ENCODE data around the gene NR3C2.
A peak's percentile ranks its signal among the peaks of the same experiment; 100 is the strongest.
"Not testable (repeated sequence)": the region's sequence is repeated elsewhere in the genome, so short reads cannot be mapped to it uniquely, and the experiment has no call there.

NR3C2 gene

DNA sequence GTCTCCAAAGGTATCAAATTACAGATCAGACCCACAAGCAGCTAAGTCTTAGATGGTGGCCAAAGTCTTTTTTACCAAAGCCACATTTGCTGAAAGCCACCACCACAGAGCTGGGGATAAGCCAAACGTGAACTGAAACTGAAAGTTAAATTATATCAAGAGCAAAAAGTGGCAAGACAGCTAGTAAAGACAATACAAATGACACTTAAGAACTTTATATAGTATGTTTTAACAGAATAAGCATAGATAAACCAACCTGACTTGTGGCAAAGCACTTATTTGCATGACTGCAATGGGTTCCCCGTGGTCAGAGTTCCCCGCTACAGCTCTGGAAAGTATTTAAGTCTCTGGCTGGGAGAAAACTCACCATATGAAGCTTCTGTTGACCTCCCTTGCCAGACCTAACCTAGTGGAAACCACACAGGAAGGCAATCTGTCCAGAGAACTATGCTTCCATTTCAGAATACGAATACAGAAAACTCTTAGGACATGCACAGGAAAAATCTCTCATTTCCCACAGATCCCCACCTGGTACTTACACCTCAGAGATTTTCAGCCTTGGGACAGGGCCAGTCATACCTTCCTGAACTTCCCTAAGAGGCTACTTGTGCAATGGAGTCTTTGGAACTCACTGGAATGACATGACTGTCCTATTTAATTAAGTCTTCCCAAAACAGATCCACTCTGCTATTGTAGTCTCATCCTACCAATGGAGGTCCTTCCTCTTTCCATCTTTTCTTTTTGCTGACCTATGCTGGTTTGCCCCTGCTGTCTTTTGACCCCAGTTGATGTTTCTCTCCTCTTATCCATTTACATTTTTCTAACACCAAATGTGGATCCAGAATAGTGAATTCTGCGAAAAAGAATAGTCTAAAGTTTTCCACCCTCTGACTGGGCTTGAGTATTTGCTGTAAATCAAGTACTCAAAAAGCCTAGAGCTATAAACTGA lies 225.1 kb downstream of the NR3C2 start:
- peak; percentile 7 for DNase-seq (ENCODE audit: low read depth)

DNA sequence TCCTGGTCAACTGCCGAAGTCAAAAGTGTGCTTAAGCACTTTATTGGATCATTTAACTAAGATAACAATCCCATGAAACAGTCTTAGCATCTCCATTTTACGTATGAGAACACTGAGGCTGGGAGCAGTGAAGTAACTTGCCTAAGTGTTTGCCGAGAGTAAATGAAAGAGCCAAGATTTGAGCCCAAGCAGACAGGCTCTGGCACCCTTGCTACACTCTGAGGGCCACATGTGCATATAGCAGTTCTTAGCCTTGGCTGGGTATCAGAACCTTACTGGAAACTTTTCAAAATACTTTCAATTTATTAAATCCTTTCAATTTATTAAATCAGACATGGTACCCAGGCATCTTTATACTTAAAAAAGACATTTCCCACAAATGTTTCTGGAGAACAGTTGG lies 225.9 kb downstream of the NR3C2 start:
- DNase-seq (ENCODE audit: low read depth): no peak

DNA sequence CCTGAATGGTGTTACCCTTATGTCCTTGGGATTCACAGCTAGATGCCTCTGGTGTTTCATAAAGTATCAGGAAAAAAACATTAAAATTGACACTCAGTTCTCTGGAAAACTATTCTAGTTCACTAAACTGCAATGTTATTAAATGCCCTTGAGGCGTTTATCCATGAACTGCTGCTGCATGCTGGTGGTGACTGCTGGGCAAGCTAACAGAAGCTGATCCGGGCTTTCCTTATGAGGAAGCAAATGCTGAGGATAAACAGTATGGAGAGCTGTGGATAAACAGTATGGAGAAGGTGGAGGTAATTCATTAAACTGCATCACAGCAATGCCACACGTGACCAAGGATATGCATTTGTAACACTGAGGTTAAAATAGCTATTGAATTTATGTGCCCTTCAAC lies 227.0 kb downstream of the NR3C2 start:
- DNase-seq (ENCODE audit: low read depth): peak; percentile 8

DNA sequence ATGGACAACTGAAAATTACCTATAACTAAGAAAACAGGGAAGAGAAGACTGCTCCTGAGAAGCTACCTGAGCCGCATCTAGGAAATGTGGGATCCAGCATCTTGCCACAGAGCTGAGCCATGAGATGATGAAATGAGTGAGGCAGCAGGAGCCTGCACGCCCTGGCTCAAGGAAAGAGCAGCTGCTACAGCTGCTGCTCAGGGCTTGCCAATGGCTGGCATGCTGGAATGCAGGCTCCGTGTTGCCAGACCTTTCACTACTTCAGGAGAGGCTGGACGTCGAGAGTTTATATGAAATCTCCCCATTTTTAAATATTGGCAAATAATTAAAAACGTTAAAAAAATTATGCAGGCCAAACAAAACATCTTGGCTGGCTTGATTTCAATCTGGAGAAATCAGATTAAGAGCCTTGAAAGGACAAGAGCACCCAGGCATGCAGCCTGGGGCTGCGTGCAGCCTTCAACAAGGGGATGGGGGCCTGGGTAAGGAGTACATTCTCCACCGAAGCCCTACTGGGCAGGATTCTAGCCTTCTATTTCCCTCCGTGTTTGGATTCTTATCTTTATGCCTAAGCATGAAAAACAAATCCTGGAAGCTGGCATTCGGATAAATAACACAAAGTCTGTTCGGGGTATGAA lies 227.6 kb downstream of the NR3C2 start:
- DNase-seq (ENCODE audit: low read depth): peak; percentile 10

DNA sequence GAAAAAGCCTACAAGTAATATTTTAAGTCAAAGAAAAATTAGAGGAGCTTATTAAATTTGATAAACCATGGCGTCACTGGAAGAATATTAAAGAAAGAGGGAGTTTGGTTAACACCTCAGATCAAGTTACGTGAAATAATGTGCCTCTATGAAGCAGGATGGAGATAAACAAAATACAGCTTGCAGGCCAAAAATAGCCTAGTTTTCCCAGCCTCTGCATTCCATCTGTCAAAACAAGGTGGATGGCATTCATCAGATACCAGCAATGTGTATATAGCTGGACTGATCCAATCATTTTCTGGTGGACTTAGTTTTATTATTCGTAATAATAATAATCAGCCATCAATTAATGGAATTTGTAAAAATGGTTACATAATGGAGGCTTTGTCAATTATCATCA lies 230.7 kb downstream of the NR3C2 start:
- no peak for DNase-seq (ENCODE audit: low read depth)

DNA sequence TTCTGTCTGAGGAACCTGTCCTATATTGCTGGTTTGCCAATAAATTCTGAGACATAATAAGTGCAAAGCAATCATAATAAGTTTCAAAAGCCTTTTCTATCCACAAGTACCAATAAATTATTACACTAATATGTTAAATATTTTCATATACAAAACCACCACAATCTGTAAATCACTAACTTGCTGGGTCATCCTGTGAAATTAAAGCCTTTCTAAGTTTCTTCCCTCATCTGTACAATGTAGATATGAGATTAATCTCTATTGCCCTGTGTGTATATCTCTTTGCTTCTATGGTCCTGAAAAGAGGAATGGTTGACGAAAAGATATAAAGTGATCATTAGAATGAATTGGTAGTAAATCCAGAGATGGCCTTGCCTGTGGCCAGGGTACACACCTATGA lies 231.6 kb downstream of the NR3C2 start:
- no peak for DNase-seq (ENCODE audit: low read depth)

DNA sequence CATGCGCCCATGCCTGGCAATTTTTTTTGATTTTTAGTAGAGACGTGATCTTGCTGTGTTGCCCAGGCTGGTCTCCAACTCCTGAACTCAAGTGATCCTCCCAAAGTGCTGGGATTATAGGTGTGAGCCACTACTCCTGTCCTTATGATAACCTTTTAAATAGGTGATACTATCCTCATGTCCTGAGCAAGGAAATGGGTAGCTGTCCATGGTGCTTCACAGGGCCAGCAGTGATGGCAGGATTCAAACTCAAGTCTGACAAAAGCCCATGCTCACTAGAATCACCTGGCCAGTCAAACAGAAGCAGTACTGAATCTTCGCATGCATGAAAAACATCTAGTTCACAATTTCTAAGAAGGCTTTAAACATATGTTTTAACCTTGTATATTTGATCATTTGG lies 235.1 kb downstream of the NR3C2 start:
- no peak for DNase-seq (ENCODE audit: low read depth)

DNA sequence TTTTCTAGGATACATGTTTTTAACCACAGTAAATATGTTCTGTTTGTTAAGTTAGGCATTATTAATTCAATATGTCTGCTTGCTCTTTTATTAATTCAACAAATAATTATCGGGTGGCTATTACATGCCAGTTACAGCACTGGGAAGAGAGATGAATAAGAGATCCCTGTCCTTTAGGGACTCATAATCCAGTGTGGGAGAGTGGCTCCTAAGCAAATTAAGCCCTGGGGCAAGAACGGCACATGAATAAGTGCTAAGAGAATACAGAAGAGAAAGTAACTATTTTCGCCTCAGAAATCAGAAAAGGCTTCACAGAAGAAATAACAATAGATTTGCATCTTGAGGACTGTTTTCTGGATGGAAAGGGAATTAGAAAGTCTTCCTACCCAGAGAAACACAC lies 236.7 kb downstream of the NR3C2 start:
- no peak for DNase-seq (ENCODE audit: low read depth)

DNA sequence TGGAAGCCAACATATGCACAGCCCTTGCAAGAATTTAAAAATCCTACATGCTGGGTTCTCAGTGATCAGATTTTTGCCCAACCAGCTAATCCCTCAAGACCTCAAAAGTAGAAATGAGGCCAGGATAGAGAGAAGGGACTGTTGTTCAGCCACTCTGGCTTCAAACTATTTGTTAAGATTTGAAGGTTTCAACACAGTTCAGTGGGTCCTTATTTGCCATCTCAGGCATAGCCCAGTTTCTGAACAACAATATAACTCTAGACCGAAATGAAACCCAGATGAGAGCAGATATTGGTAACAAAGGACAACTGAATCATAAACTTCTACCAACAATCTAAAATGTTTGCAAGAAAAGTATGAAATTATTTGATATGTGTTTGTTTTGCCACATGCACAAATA lies 237.3 kb downstream of the NR3C2 start:
- DNase-seq (ENCODE audit: low read depth): no peak

DNA sequence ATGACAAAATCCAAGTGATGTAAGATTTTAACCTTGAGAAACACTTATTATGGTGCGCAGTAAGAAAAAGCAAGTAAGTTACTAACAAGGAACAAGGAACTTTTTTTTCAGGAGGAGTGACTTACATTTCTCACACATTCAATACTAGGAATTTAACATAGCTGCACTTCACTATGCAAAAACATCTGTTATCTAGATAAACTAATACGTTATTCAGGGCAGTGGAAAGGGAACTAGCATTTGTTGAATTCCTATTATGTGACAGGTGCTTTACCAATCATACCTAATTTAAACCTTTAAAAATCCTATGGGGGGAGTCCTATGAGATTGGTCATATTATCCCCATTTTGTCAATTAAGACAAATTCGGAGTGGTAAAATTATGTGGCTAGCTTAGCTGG lies 238.0 kb downstream of the NR3C2 start:
- DNase-seq (ENCODE audit: low read depth): no peak

DNA sequence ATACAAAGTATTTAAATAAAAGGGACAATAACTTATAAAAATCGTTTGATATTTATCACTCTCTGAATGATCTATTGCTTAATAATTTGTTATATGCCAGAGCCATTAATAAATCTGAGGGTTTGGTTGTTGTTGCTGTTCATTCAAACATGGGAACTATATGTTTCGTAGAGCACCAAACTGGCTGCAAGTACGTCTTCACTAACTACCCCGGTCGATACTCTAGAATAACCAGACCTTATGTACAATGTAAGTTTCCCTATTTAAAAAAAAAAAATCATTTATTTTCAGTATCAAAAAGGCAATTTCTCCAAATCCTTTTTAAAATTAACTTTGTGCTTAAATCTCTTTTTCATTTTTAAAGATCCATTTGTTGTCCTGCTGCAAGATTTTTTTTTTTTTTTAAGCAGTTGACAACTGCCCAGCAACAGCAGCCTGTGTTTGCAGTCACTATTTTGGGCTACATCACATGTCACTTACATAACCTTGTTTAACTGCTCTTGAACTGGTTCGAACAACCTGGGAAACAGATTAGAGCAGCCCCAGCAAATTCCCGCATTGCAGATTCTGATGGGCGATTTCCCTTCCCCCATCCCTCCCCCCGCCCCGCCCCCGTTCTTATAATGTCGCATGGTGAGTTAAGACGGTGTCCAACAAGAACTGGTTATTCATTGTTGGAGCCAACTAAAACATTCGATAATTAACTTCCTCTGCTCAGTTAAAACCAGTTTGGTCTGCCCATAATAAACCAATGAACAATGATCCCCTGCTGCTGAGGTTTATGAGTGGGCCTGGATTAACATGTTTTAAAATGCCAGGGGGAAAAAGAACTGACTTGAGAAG lies 238.9 kb downstream of the NR3C2 start:
- DNase-seq (ENCODE audit: low read depth): no peak

DNA sequence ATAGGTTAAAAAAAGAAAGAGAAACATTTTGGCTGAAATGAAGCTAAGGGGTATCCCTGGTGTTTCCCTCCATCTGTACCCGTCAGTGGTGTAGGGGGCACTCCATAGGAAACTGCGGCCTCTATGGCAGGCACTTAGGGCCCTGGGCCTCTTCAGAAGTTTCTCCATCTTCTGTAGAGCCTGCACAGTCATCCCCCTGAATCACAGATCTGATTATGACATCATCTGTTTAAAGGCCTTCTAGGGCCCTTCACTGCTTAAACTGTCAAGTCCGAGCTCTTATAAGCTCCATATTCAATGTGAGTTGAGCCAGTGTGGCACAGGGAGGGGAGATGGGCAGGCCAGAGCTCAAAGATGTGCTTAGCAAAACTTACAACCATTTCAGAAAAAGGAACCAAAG lies 241.3 kb downstream of the NR3C2 start:
- DNase-seq (ENCODE audit: low read depth): peak; percentile 27

DNA sequence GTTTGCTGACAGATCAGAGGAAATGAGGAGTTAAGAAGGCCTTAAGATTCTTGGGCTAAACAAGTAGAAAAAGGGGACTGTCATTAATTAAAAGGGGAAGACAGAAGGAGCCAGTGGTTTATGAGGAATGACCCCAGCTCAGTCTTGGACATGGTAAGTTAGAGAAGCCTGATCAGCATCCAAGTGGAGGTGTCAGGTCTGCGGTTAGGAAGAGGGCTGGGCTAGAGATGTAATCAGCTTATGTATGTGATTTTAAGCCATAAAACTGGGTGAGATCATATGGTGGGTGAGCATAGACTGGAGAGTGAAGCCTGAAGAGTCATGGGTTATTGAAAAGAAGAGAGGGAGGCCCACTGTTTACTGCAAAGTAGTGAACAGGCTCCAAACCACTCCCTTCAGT lies 246.1 kb downstream of the NR3C2 start:
- peak; percentile 32 for DNase-seq (ENCODE audit: low read depth)

DNA sequence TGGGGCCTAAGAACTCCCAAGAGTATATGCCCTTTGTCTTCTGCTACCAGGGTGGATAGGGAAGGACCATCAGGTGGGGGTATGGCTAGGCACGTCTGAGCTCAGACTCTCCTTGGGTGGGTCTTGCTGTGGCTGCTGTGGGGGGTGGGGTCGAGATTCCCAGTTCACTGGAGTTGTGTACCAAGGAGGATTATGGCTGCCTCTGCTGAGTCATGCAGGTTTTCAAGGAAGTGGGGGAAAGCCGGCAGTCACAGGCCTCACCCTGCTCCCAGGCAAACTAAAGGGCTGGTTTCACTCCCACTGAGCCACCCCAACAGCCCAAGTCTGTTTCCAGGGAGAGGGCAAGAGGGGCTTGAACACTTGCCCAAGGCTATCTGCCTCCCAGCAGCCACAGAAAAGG lies 249.7 kb downstream of the NR3C2 start:
- DNase-seq (ENCODE audit: low read depth): no peak

DNA sequence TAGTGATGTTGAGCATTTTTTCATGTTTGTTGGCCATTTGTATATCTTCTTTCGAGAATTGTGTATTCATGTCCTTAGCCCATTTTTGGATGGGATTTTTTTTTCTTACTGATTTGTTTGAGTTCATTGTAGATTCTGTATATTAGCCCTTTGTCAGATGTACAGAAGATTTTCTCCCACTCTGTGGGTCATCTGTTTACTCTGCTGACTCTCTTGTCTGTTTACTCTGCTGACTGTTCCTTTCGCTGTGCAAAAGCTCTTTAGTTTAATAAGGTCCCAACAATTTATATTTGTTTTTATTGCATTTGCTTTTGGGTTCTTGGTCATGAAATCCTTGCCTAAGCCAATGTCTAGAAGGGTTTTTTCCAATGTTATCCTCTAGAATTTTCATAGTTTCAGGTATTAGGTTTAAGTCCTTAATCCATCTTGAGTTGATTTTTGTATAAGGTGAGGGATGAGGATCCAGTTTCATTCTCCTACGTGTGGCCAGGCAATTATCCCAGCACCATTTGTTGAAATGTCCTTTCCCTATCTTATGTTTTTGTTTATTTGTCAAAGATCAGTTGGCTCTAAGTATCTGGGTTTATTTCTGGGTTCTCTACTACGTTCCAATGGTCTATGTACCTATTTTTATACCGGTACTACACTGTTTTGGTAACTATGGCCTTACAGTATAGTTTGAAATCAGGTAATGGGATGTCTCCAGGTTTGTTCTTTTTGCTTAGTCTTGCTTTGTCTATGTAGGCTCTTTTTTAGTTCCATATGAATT lies 254.6 kb downstream of the NR3C2 start:
- DNase-seq (ENCODE audit: low read depth): not testable (repeated sequence)

DNA sequence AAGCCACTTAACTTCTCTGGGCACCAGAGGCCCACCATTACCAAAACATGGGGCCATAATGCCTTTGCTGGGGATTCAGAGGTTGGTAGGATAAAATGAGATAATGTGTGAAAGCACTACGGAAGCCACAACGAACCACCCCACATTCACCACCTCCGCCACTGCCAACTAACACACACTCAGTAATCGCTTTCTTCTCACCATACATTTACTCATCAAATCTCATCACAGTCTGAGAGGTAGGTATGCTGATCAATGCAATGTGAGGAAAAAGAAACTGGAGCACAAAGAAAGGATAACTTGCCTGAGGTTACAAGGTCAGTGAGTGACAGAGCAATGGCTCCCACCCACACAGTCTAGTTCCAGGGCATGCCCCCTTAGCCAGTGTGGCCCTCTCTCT lies 257.3 kb downstream of the NR3C2 start:
- no peak for DNase-seq (ENCODE audit: low read depth)

DNA sequence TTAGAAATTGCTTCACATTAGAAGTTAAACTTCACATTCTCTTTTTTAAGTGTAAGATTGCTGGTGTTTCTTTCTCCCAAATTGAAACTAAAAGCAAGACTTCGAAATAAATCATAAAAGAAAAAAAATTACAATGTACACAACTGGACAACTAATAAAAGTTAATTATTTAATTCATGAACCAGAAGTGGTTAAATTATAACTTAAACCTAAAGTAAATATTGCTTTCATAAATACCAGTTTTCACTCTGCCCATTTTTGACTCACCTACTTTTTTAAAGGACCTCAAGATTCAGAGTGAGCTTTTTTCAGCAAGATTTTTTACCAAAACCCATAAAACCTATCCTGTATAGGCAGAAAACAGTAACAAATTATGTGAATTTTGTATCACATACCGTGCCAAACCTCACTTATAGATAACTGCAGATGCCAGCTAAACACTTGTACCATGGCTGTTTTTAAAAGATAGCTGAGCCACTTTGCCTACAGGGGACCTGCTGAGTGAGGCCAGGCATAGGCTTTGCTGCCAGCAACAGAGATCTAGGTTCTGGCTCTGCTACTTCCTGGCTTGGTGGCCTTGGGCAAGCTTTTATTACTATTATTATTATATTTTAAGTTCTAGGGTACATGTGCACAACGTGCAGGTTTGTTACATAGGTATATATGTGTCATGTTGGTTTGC lies 259.8 kb downstream of the NR3C2 start:
- no peak for DNase-seq (ENCODE audit: low read depth)

DNA sequence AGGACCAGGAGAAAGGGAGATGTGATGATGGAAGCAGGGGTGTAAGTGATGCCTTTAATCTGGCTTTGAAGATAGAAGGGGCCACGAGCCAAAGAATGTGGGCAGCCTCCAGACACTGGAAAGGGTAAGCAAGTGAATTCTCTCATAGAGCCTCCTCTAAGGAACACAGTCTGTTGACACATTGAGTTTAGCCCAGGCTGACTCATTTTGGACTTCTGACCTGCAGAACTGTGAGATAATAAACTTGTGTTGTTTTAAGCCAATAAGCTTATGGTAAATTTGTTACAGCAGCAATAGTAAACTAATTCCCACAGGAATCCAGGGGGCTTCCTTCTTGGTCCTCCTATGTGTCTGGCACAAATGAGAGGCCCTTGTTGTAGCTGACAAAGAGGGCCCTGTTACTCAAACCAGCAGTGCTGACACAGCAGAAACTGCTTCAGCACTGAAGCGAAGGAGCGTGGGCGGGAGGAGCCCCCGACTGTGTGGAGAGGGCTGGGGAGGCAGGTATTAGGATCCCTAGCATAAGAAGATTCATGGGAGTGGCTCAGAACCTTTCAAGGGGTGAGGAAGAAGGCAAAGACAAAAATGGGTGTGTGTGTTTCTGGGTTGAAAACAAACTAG lies 268.7 kb downstream of the NR3C2 start:
- DNase-seq (ENCODE audit: low read depth): peak; percentile 13

DNA sequence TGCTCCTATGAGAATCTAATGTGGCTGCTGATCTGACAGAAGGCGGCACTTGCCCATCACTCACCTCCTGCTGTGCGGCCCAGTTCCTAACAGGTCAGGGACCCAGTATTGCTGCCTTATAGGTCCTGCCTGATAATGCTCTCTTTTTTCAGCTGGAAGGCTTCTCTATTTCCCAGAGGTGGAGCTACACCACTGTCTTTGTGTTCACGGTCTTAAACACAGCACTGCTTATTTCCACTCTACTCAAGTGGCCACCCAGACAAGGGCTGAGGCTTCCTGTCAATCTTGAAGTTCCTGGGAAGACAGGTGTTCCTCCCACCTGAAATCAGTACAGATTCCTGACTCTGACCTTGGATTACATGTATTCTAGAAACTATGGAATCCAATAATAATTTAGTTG lies 270.6 kb downstream of the NR3C2 start:
- DNase-seq (ENCODE audit: low read depth): no peak

DNA sequence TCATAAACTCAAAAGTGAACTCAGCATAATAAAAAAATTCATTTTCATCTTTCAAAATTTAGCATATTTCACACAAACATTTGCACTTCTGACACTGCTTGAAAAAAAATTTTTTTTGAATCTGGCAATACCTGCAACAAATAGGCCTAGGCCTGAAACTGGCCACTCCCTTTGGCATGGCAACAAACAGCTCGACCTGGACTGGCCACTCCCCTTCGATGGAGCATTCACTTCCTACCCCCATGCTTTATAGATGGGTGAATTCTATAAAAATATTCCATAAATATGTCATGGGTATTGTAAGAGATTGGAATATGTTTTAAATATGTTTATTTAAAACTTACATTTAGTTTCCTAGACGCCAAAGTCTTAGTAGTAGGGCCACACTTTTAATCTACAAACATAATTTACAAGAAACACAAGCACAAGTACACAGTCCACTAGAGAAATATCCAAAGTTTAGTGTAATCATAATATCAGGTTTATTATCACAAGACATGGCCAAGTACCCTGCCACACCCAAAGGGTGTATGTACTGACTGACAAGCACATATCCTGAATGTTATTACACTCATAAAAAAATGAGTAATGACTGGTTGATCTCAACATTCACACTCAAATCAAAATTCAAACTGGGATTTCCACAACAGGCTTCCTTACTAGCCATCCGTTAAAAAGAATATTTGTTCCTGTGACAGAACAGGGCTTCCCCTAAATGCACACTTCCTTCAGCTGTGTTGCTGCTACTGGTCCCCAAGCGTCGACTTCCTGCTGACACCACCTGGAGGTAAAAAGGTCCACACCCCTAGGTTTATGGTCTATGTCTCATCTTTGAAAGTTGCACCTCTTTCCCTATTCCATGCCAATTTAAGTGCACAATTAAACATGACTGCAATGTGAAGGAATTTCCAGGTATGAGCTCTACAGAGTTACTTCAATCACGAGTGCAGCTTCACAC lies 271.5 kb downstream of the NR3C2 start:
- DNase-seq (ENCODE audit: low read depth): no peak
